NCI-H2171 treated with DMSO at 0.1 percent for 48 hours (cell line): ENCODE data around the gene TMTC4.
"Not testable (repeated sequence)": the region's sequence is repeated elsewhere in the genome, so short reads cannot be mapped to it uniquely, and the experiment has no call there.

ENCODE experiments used
- DNase-seq: peaks from one replicate; lab custom pipeline; 2025; lab: John Stamatoyannopoulos, UW

The TMTC4 gene

GRCh38 chr13:100627120-100627519, 47.5 kb downstream of the TMTC4 start:
- DNase-seq, result no peak

- DNase-seq, result no peak
Measured at GRCh38 chr13:100625447-100625846, 49.1 kb downstream of the TMTC4 start.

GRCh38 chr13:100620792-100621191, 53.8 kb downstream of the TMTC4 start:
- no peak for DNase-seq

GRCh38 chr13:100619940-100620339, 54.7 kb downstream of the TMTC4 start:
- no peak for DNase-seq

- not testable (repeated sequence) for DNase-seq
Measured at GRCh38 chr13:100618897-100619296, 55.7 kb downstream of the TMTC4 start.

- DNase-seq, result no peak
Measured at GRCh38 chr13:100613031-100613430, 61.6 kb downstream of the TMTC4 start.

- no peak for DNase-seq
Measured at GRCh38 chr13:100611678-100612492, 62.7 kb downstream of the TMTC4 start.

- peak; percentile 63 for DNase-seq
Measured at GRCh38 chr13:100610391-100611347, 63.9 kb downstream of the TMTC4 start.

- DNase-seq, result no peak
Measured at GRCh38 chr13:100608906-100609305, 65.7 kb downstream of the TMTC4 start.

- DNase-seq, result no peak
Measured at GRCh38 chr13:100608489-100608888, 66.1 kb downstream of the TMTC4 start.

- DNase-seq, result no peak
Measured at GRCh38 chr13:100604918-100605710, 69.5 kb downstream of the TMTC4 start.

GRCh38 chr13:100602493-100603111, 72.0 kb downstream of the TMTC4 start:
- no peak for DNase-seq

- no peak for DNase-seq
Measured at GRCh38 chr13:100601716-100602115, 72.9 kb downstream of the TMTC4 start.

GRCh38 chr13:100600915-100601314, 73.7 kb downstream of the TMTC4 start:
- DNase-seq, result no peak

GRCh38 chr13:100600461-100600860, 74.1 kb downstream of the TMTC4 start:
- DNase-seq, result peak; percentile 35

- no peak for DNase-seq
Measured at GRCh38 chr13:100597253-100597652, 77.3 kb downstream of the TMTC4 start.

- DNase-seq, result no peak
Measured at GRCh38 chr13:100596516-100596915, 78.1 kb downstream of the TMTC4 start.

- DNase-seq, result no peak
Measured at GRCh38 chr13:100594731-100595130, 79.9 kb downstream of the TMTC4 start.

GRCh38 chr13:100594255-100594654, 80.3 kb downstream of the TMTC4 start:
- DNase-seq, result no peak

GRCh38 chr13:100589178-100589725, 85.3 kb downstream of the TMTC4 start:
- DNase-seq, result peak; percentile 16
